Measurements from ENCODE around the gene WBP11. TPM values are rescaled to one million over a fixed set of nuclear protein-coding genes. Genes with fewer than 3 reads are reported as not detected.

WBP11 gene
- total and polyA plus RNA-seq, 9 of the 15 experiments (the other 6 are each of a cell fraction or from before 2014, with no cell fraction given): 7.7 to 60.8 (median 24.6) TPM

DNA sequence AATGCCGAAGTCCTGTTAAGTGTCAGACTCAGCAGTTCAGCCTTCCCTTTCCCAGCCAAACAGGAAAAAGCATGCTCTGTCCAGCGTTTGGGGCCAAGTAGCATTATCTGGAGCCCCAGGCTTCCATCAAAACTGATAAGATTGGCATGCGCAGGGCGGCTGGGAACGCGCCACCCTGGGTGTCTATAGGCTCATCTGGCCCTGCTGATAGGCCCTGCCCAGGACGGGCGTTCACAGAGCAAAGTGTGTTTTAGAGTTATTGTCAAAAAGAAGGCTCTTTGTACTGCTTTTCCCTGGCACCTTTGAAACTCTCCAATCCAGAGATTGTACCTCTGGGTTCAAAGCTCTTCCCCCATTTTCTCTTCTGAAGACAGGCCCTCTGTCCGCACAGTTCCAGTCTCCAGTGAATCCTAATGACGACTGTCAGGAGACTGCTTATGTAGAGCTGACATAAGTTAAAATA lies 40.2 kb upstream of the WBP11 start, which contains the start of gene ART4 (continued):
- TF ChIP-seq, protein P1, sequence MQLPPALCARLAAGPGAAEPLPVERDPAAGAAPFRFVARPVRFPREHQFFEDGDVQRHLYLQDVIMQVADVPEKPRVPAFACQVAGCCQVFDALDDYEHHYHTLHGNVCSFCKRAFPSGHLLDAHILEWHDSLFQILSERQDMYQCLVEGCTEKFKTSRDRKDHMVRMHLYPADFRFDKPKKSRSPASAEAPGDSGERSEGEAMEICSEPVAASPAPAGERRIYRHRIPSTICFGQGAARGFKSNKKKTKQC (CRISPR knock-in tag; IDR thresholded peaks at IDR 0.05): no peak
- TF ChIP-seq PRMT5 (CRISPR knock-in tag; IDR thresholded peaks at IDR 0.05): no peak
- TF ChIP-seq MYC (IDR thresholded peaks at IDR 0.05; ENCODE audit: low read depth, low read length): 0 out of 2 replicates have a peak, but pooled peaks have one; percentile 14
- TF ChIP-seq MYC (CRISPR knock-in tag; IDR thresholded peaks at IDR 0.05; ENCODE audit: borderline replicate concordance, low read depth): no peak
- TF ChIP-seq, protein P2, sequence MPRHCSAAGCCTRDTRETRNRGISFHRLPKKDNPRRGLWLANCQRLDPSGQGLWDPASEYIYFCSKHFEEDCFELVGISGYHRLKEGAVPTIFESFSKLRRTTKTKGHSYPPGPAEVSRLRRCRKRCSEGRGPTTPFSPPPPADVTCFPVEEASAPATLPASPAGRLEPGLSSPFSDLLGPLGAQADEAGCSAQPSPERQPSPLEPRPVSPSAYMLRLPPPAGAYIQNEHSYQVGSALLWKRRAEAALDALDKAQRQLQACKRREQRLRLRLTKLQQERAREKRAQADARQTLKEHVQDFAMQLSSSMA (CRISPR knock-in tag; IDR thresholded peaks at IDR 0.05): no peak
- TF ChIP-seq, protein P3, sequence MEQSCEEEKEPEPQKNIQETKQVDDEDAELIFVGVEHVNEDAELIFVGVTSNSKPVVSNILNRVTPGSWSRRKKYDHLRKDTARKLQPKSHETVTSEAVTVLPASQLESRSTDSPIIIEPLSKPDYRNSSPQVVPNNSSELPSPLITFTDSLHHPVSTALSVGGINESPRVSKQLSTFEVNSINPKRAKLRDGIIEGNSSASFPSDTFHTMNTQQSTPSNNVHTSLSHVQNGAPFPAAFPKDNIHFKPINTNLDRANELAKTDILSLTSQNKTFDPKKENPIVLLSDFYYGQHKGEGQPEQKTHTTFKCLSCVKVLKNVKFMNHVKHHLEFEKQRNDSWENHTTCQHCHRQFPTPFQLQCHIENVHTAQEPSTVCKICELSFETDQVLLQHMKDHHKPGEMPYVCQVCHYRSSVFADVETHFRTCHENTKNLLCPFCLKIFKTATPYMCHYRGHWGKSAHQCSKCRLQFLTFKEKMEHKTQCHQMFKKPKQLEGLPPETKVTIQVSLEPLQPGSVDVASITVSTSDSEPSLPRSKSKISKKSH (CRISPR knock-in tag; IDR thresholded peaks at IDR 0.05): no peak
- no peak for TF ChIP-seq HCFC1 (IDR thresholded peaks at IDR 0.05; ENCODE audit: low read depth, low read length)
- TF ChIP-seq MECOM (CRISPR knock-in tag; IDR thresholded peaks at IDR 0.05): 0 out of 2 replicates have a peak, but pooled peaks have one; percentile 28
- TF ChIP-seq SMARCA5 (IDR thresholded peaks at IDR 0.05): no peak
- TF ChIP-seq, protein P4, sequence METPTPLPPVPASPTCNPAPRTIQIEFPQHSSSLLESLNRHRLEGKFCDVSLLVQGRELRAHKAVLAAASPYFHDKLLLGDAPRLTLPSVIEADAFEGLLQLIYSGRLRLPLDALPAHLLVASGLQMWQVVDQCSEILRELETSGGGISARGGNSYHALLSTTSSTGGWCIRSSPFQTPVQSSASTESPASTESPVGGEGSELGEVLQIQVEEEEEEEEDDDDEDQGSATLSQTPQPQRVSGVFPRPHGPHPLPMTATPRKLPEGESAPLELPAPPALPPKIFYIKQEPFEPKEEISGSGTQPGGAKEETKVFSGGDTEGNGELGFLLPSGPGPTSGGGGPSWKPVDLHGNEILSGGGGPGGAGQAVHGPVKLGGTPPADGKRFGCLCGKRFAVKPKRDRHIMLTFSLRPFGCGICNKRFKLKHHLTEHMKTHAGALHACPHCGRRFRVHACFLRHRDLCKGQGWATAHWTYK (CRISPR knock-in tag; IDR thresholded peaks at IDR 0.05): no peak
- TF ChIP-seq NEUROD1 (IDR thresholded peaks at IDR 0.05; ENCODE audit: borderline replicate concordance, low read depth, low read length, partially characterized antibody): no peak
- TF ChIP-seq, protein P5, sequence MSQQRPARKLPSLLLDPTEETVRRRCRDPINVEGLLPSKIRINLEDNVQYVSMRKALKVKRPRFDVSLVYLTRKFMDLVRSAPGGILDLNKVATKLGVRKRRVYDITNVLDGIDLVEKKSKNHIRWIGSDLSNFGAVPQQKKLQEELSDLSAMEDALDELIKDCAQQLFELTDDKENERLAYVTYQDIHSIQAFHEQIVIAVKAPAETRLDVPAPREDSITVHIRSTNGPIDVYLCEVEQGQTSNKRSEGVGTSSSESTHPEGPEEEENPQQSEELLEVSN (IDR thresholded peaks at IDR 0.05; ENCODE audit: borderline replicate concordance in 1 of 2, extremely low read depth in 1 of 2, insufficient read depth in 1 of 2, insufficient read length in 1 of 2, low read depth in 1 of 2, low read length in 1 of 2, poor library complexity in 1 of 2, severe bottlenecking in 1 of 2): no peak
- TF ChIP-seq PRPF4 (IDR thresholded peaks at IDR 0.05; ENCODE audit: insufficient read depth, low read depth, low read length, poor library complexity, severe bottlenecking): no peak
- TF ChIP-seq, protein P6, sequence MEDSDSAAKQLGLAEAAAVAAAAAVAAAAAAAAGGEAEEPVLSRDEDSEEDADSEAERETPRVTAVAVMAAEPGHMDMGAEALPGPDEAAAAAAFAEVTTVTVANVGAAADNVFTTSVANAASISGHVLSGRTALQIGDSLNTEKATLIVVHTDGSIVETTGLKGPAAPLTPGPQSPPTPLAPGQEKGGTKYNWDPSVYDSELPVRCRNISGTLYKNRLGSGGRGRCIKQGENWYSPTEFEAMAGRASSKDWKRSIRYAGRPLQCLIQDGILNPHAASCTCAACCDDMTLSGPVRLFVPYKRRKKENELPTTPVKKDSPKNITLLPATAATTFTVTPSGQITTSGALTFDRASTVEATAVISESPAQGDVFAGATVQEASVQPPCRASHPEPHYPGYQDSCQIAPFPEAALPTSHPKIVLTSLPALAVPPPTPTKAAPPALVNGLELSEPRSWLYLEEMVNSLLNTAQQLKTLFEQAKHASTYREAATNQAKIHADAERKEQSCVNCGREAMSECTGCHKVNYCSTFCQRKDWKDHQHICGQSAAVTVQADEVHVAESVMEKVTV (CRISPR knock-in tag; IDR thresholded peaks at IDR 0.05): no peak
- TF ChIP-seq, protein P7, sequence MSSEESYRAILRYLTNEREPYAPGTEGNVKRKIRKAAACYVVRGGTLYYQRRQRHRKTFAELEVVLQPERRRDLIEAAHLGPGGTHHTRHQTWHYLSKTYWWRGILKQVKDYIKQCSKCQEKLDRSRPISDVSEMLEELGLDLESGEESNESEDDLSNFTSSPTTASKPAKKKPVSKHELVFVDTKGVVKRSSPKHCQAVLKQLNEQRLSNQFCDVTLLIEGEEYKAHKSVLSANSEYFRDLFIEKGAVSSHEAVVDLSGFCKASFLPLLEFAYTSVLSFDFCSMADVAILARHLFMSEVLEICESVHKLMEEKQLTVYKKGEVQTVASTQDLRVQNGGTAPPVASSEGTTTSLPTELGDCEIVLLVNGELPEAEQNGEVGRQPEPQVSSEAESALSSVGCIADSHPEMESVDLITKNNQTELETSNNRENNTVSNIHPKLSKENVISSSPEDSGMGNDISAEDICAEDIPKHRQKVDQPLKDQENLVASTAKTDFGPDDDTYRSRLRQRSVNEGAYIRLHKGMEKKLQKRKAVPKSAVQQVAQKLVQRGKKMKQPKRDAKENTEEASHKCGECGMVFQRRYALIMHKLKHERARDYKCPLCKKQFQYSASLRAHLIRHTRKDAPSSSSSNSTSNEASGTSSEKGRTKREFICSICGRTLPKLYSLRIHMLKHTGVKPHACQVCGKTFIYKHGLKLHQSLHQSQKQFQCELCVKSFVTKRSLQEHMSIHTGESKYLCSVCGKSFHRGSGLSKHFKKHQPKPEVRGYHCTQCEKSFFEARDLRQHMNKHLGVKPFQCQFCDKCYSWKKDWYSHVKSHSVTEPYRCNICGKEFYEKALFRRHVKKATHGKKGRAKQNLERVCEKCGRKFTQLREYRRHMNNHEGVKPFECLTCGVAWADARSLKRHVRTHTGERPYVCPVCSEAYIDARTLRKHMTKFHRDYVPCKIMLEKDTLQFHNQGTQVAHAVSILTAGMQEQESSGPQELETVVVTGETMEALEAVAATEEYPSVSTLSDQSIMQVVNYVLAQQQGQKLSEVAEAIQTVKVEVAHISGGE (CRISPR knock-in tag; IDR thresholded peaks at IDR 0.05): no peak
- TF ChIP-seq ZNF764 (CRISPR knock-in tag; IDR thresholded peaks at IDR 0.05; ENCODE audit: low read depth): no peak
